Activated CD4-positive, alpha-beta T cell treated with anti-CD3 and anti-CD28 coated beads for 36 hours (primary cell): ENCODE data around the gene DPH1. TPM values are rescaled to one million over a fixed set of nuclear protein-coding genes. Genes with fewer than 3 reads are reported as not detected.

Experiments used
- ATAC-seq: fragments of 200-7000 bp; cut with Tn5 transposase; one replicate; pipeline ENCODE4 v1.10.0; 2021; ENCODE audit warnings: mild to moderate bottlenecking, moderate library complexity
- CTCF ChIA-PET: fragments of 350-600 bp; sonication (Branson Sonifier 250); formaldehyde crosslinking; loops from one replicate; lab custom pipeline; 2021; ENCODE audit warnings: antibody characterized with exemption; lab: Charles Lee
- POLR2A ChIA-PET: fragments of 350-600 bp; sonication (Branson Sonifier 250); formaldehyde crosslinking; loops from one replicate; lab custom pipeline; 2021; ENCODE audit warnings: antibody characterized with exemption, inconsistent platforms; lab: Charles Lee
- DNase-seq: peaks from one replicate; pipeline ENCODE4 v3.0.0-alpha.2; 2020
- H3K27ac Mint-ChIP-seq: one replicate; pipeline ENCODE4 v1.8.0; 2021; ENCODE audit warnings: mixed read lengths
- H3K27me3 Mint-ChIP-seq: one replicate; pipeline ENCODE4 v1.8.0; 2021; ENCODE audit warnings: mixed read lengths
- H3K36me3 Mint-ChIP-seq: one replicate; pipeline ENCODE4 v1.8.0; 2021; ENCODE audit warnings: low read depth, mixed read lengths
- H3K4me1 Mint-ChIP-seq: one replicate; pipeline ENCODE4 v1.8.0; 2021; ENCODE audit warnings: mixed read lengths
- H3K4me3 Mint-ChIP-seq: one replicate; pipeline ENCODE4 v1.8.0; 2021; ENCODE audit warnings: mild to moderate bottlenecking, moderate library complexity, mixed read lengths
- H3K9me3 Mint-ChIP-seq: one replicate; pipeline ENCODE4 v1.8.0; 2021; ENCODE audit warnings: low read depth, mixed read lengths
- intact Hi-C, 2 experiments: fragments of 100-400 bp; cut with DNase I in 1 of 2; cut with micrococcal nuclease in 1 of 2; formaldehyde crosslinking; loops; one replicate each; pipeline versions ENCODE4 v1.14.2 to v1.15.1; 2022 to 2024; cut with DNase I, micrococcal nuclease
- total RNA-seq, 2 experiments: library from RNA; stranded (reverse); gene quantifications; one replicate each; pipeline ENCODE4 v1.2.3, GENCODE V29; 2021

Gene DPH1
- total RNA-seq, 2 experiments from 2014 or later = 29.1 to 37.0 TPM

DNA sequence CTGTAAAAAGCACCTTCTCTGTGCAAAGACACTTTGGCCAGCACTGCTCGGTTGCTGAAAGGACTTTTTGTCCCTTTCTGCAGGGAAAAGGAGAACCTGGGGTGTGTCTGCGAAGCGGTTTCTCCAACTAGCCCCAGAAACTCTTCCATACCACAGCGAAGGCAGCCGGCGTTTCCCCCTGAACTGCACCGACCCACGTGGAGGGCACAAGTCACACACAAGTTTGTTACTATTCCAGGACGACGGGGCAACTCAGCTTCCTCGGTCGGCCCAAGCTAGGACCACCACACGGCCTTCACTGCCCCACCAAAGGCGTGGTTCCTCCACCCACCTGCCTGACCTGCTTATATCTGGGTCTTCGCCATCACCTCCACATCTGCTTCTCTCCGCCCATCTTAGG is 6.7 kb upstream of the DPH1 start:
- Mint-ChIP-seq H3K36me3 (no peaks in the 10 kb centered on the region), H3K9me3 (no peaks in the 10 kb centered on the region), H3K4me3 (no peak overlapping the region), H3K4me1 (peaks cover 12% of the 10 kb centered on the region), H3K27me3 (peaks cover 22% of the 10 kb centered on the region), H3K27ac (no peak overlapping the region)
- no peak for ATAC-seq
- intact Hi-C loops = no loop called here
- POLR2A ChIA-PET = no interaction called here
- CTCF ChIA-PET = no interaction called here
- no peak for DNase-seq

GRCh38 chr17:2023692-2024571 is 6.0 kb upstream of the DPH1 start:
- H3K27ac Mint-ChIP-seq = no peak overlapping the region
- H3K36me3 Mint-ChIP-seq = no peaks in the 10 kb centered on the region
- ATAC-seq (peak; percentile 18), DNase-seq (peak; percentile 61)
- peak overlapping the region; percentile 47 for H3K4me3 Mint-ChIP-seq
- H3K27me3 Mint-ChIP-seq = peaks cover 22% of the 10 kb centered on the region
- intact Hi-C loops = no loop called here
- POLR2A ChIA-PET = no interaction called here
- peaks cover 12% of the 10 kb centered on the region for H3K4me1 Mint-ChIP-seq
- CTCF ChIA-PET = interaction anchor here (0.6 to 1.4 kb wide), 3 partner anchors 13 to 290 kb away, joined by 3 to 4 read pairs (median 3); no protein-coding TSS in a partner anchor
- H3K9me3 Mint-ChIP-seq = no peaks in the 10 kb centered on the region

GRCh38 chr17:2024572-2025219 is 5.3 kb upstream of the DPH1 start:
- ChIA-PET POLR2A (interaction anchor here (0.6 kb wide), 1 partner anchor 12 kb away, joined by 4 read pairs; no protein-coding TSS in a partner anchor), CTCF (interaction anchor here (0.7 to 1.6 kb wide), 4 partner anchors 13 to 376 kb away, joined by 3 to 6 read pairs (median 4); partner anchors contain the start of gene RILP)
- Mint-ChIP-seq H3K36me3 (no peaks in the 10 kb centered on the region), H3K4me1 (peaks cover 12% of the 10 kb centered on the region), H3K4me3 (peak overlapping the region; percentile 47), H3K27ac (no peak overlapping the region), H3K9me3 (no peaks in the 10 kb centered on the region), H3K27me3 (peaks cover 22% of the 10 kb centered on the region)
- intact Hi-C loops = loop anchor here (5.0 kb wide), 3 partner anchors 117 to 302 kb away; partner anchors contain the start of gene WDR81 (in 1 of the 2)
- no peak for ATAC-seq
- DNase-seq = no peak

DNA sequence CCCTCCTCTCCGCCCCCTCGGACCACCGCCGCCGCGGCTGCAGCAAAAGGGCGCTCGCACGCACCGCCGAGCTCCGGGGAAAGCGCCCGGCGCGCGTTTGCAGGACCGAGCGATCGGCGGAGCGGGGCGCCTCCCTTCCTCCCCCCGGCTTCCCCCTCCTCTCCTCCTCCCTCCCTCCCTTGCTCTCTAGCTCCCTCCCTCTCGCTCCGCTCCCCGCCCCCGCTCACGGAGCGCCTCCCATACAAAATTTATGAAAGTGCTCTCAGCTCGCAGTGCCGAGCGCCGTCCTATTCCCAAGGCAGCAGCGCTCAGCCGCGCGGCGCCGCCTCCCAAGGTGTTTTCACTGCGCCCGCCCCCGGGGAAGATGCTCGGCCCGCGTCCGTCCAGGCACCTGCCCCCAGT is 4.7 kb upstream of the DPH1 start, which contains the start of gene RTN4RL1:
Gene RTN4RL1 (minus strand): TSS at position 115 of the 402 bp plus-strand sequence. CDS start 469 bp downstream, outside the sequence.
- Mint-ChIP-seq H3K27me3 (peaks cover 22% of the 10 kb centered on the region), H3K27ac (no peak within 1 kb of the TSS), H3K9me3 (no peaks in the 10 kb centered on the region), H3K4me3 (peak within 1 kb of the TSS; percentile 59), H3K4me1 (peaks cover 12% of the 10 kb centered on the region), H3K36me3 (no peaks in the 10 kb centered on the region)
- intact Hi-C loops = loop anchor here (5.0 kb wide), 3 partner anchors 118 to 303 kb away; partner anchors contain the start of gene WDR81 (in 1 of the 2)
- ChIA-PET POLR2A (interaction anchor here (0.6 kb wide), 1 partner anchor 11 kb away, joined by 4 read pairs; no protein-coding TSS in a partner anchor), CTCF (interaction anchor here (0.7 to 1.6 kb wide), 4 partner anchors 14 to 376 kb away, joined by 3 to 6 read pairs (median 4); partner anchors contain the start of gene RILP)
- DNase-seq (peak; percentile 80), ATAC-seq (peak; percentile 24)

- H3K36me3 Mint-ChIP-seq = no peaks in the 10 kb centered on the region
- H3K27ac Mint-ChIP-seq = no peak overlapping the region
- POLR2A ChIA-PET = interaction anchor here (0.6 to 0.7 kb wide), 2 partner anchors 11 to 133 kb away, joined by 4 read pairs; no protein-coding TSS in a partner anchor
- H3K4me3 Mint-ChIP-seq = peak overlapping the region; percentile 59
- CTCF ChIA-PET = interaction anchor here (0.7 to 1.6 kb wide), 5 partner anchors 14 to 377 kb away, joined by 3 to 6 read pairs (median 4); partner anchors contain the start of gene RILP
- ATAC-seq (no peak), DNase-seq (peak; percentile 65)
- intact Hi-C loops = loop anchor here (1.0 to 5.0 kb wide), 4 partner anchors 117 to 303 kb away; partner anchors contain the start of gene WDR81 (in 1 of the 2)
- peaks cover 12% of the 10 kb centered on the region for H3K4me1 Mint-ChIP-seq
- H3K9me3 Mint-ChIP-seq = no peaks in the 10 kb centered on the region
- peaks cover 22% of the 10 kb centered on the region for H3K27me3 Mint-ChIP-seq
Measured at GRCh38 chr17:2025622-2026309, 4.2 kb upstream of the DPH1 start.

GRCh38 chr17:2027528-2028233 is 2.3 kb upstream of the DPH1 start:
- POLR2A ChIA-PET = no interaction called here
- Mint-ChIP-seq H3K27me3 (peaks cover 22% of the 10 kb centered on the region), H3K4me3 (no peak overlapping the region), H3K27ac (no peak overlapping the region), H3K36me3 (no peaks in the 10 kb centered on the region), H3K4me1 (peaks cover 24% of the 10 kb centered on the region), H3K9me3 (no peaks in the 10 kb centered on the region)
- CTCF ChIA-PET = interaction anchor here (0.7 to 1.3 kb wide), 2 partner anchors 26 to 359 kb away, joined by 3 read pairs; no protein-coding TSS in a partner anchor
- intact Hi-C loops = loop anchor here (5.0 kb wide), 3 partner anchors 120 to 305 kb away; partner anchors contain the start of gene WDR81 (in 1 of the 2)
- ATAC-seq (no peak), DNase-seq (no peak)

DNA sequence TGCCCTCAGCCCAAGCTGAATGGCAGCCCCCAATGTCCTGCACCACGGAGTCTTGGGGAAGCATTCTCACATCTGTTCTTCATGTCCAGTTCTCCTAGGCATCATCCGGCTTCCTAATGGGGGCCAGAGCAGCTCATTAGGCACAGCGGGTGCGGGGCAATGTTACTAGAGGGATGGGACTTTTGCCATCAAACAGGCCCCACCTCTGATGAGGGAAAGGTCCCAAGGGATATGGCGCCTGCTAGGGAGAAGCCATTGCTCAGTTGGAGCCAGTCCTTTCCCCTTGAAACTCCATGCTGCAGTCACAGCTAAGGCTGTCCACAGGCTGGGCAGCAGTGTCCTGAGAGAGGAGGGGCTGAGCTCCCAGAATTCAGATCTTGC is 1.7 kb upstream of the DPH1 start:
- no peak overlapping the region for H3K4me3 Mint-ChIP-seq
- POLR2A ChIA-PET = no interaction called here
- intact Hi-C loops = loop anchor here (5.0 kb wide), 3 partner anchors 121 to 306 kb away; partner anchors contain the start of gene WDR81 (in 1 of the 2)

GRCh38 chr17:2028737-2029136 is 1.2 kb upstream of the DPH1 start:
- peak overlapping the region; percentile 8 for H3K4me3 Mint-ChIP-seq
- intact Hi-C loops = loop anchor here (5.0 kb wide), 3 partner anchors 121 to 306 kb away; partner anchors contain the start of gene WDR81 (in 1 of the 2)
- H3K36me3 Mint-ChIP-seq = no peaks in the 10 kb centered on the region
- H3K9me3 Mint-ChIP-seq = no peaks in the 10 kb centered on the region
- ATAC-seq (no peak), DNase-seq (no peak)
- H3K4me1 Mint-ChIP-seq = peaks cover 26% of the 10 kb centered on the region
- POLR2A ChIA-PET = no interaction called here
- H3K27me3 Mint-ChIP-seq = peaks cover 22% of the 10 kb centered on the region
- H3K27ac Mint-ChIP-seq = no peak overlapping the region
- CTCF ChIA-PET = interaction anchor here (0.6 to 1.0 kb wide), 5 partner anchors 13 to 163 kb away, joined by 3 to 4 read pairs (median 3); partner anchors contain the start of gene OVCA2

More for the DNA sequence above, 1.7 kb upstream of the DPH1 start:
- ATAC-seq (no peak), DNase-seq (no peak)
- Mint-ChIP-seq H3K9me3 (no peaks in the 10 kb centered on the region), H3K36me3 (no peaks in the 10 kb centered on the region), H3K27me3 (peaks cover 22% of the 10 kb centered on the region), H3K4me1 (peaks cover 27% of the 10 kb centered on the region), H3K27ac (no peak overlapping the region)
- CTCF ChIA-PET = interaction anchor here (1.0 to 1.3 kb wide), 2 partner anchors 25 to 26 kb away, joined by 3 read pairs; no protein-coding TSS in a partner anchor

- intact Hi-C loops = loop anchor here in 1 of 2 experiments (1.0 kb wide), 9 partner anchors 11 to 381 kb away; partner anchors contain the start of genes PRPF8, RILP, SMG6 and SMYD4
- peak overlapping the region; percentile 88 for H3K4me3 Mint-ChIP-seq
- DNase-seq (peak; percentile 76), ATAC-seq (peak; percentile 10)
- peaks cover 22% of the 10 kb centered on the region for H3K4me1 Mint-ChIP-seq
- ChIA-PET POLR2A (interaction anchor here (1.2 kb wide), 1 partner anchor 314 kb away, joined by 4 read pairs; no protein-coding TSS in a partner anchor), CTCF (interaction anchor here (0.5 to 0.6 kb wide), 2 partner anchors 10 to 122 kb away, joined by 3 to 4 read pairs; no protein-coding TSS in a partner anchor)
- H3K36me3 Mint-ChIP-seq = no peaks in the 10 kb centered on the region
- peaks cover 16% of the 10 kb centered on the region for H3K27me3 Mint-ChIP-seq
- H3K27ac Mint-ChIP-seq = peak overlapping the region; percentile 78
- no peaks in the 10 kb centered on the region for H3K9me3 Mint-ChIP-seq
Measured at GRCh38 chr17:2030779-2031163, 818 bp downstream of the DPH1 start.
